WTC11 (cell line): Measurements from ENCODE around the gene WSB1. TPM values are rescaled to one million over a fixed set of nuclear protein-coding genes. Genes with fewer than 3 reads are reported as not detected.

Experiments used
- ATF1 ChIP-seq: sonication (generic); formaldehyde crosslinking; IDR thresholded peaks from 2 replicates; pipeline ENCODE4 v1.8.1; 2023; ENCODE audit warnings: mild to moderate bottlenecking, moderate library complexity, missing genetic modification reagents
- CBFB ChIP-seq: sonication (generic); formaldehyde crosslinking; IDR thresholded peaks from 2 replicates; pipeline ENCODE4 v1.8.1; 2022; ENCODE audit warnings: mild to moderate bottlenecking, low read depth, missing genetic modification reagents
- EMX1 ChIP-seq: fragments of 250-450 bp; sonication (Bioruptor Pico); IDR thresholded peaks from 2 replicates; pipeline ENCODE4 v1.8.0; 2021; ENCODE audit warnings: mild to moderate bottlenecking
- FOXJ3 ChIP-seq: sonication (generic); formaldehyde crosslinking; IDR thresholded peaks from 2 replicates; pipeline ENCODE4 v1.9.0; 2021; ENCODE audit warnings: missing genetic modification reagents, mild to moderate bottlenecking, borderline replicate concordance
- MYBL2 ChIP-seq: sonication (generic); formaldehyde crosslinking; IDR thresholded peaks from 2 replicates; pipeline ENCODE4 v1.8.1; 2023; ENCODE audit warnings: mild to moderate bottlenecking, moderate library complexity, missing genetic modification reagents
- NFATC4 ChIP-seq: fragments of 250-450 bp; sonication (Bioruptor Pico); IDR thresholded peaks from 2 replicates; pipeline ENCODE4 v1.9.0; 2021; ENCODE audit warnings: mild to moderate bottlenecking
- SOX15 ChIP-seq: fragments of 250-450 bp; sonication (Bioruptor Pico); IDR thresholded peaks from 2 replicates; pipeline ENCODE4 v1.9.0; 2021; ENCODE audit warnings: mild to moderate bottlenecking
- ZNF232 ChIP-seq: sonication (generic); formaldehyde crosslinking; IDR thresholded peaks from 2 replicates; pipeline ENCODE4 v1.8.0; 2022; ENCODE audit warnings: mild to moderate bottlenecking, missing genetic modification reagents
- ZNF263 ChIP-seq: sonication (generic); formaldehyde crosslinking; IDR thresholded peaks from 2 replicates; pipeline ENCODE4 v1.8.1; 2022; ENCODE audit warnings: low read depth, mild to moderate bottlenecking, moderate library complexity, missing genetic modification reagents
- ZNF317 ChIP-seq: sonication (generic); formaldehyde crosslinking; IDR thresholded peaks from 2 replicates; pipeline ENCODE4 v1.8.1; 2023; ENCODE audit warnings: low read depth, mild to moderate bottlenecking, moderate library complexity, missing genetic modification reagents, borderline replicate concordance
- total RNA-seq: library from RNA; stranded (reverse); gene quantifications from 3 replicates; pipeline ENCODE4 v1.2.3, GENCODE V29; 2021
- TF ChIP-seq, protein P1 (sequence below): sonication (generic); formaldehyde crosslinking; conservative IDR thresholded peaks from 2 replicates; pipeline ENCODE4 v1.8.1; 2023; ENCODE audit warnings: mild to moderate bottlenecking, low read depth, missing genetic modification reagents, moderate library complexity
- TF ChIP-seq, protein P2 (sequence below): sonication (generic); formaldehyde crosslinking; IDR thresholded peaks from 2 replicates; pipeline ENCODE4 v1.8.0; 2023; ENCODE audit warnings: missing genetic modification reagents
- TF ChIP-seq, protein P3 (sequence below): sonication (generic); formaldehyde crosslinking; IDR thresholded peaks from 2 replicates; pipeline ENCODE4 v1.8.1; 2022; ENCODE audit warnings: missing genetic modification reagents, borderline replicate concordance
- TF ChIP-seq, protein P4 (sequence below): fragments of 250-450 bp; sonication (Bioruptor Pico); IDR thresholded peaks from 2 replicates; pipeline ENCODE4 v1.9.0; 2021; ENCODE audit warnings: moderate library complexity, mild to moderate bottlenecking, inconsistent platforms, borderline replicate concordance
- TF ChIP-seq, protein P5 (sequence below): sonication (generic); formaldehyde crosslinking; IDR thresholded peaks from 2 replicates; pipeline ENCODE4 v1.8.1; 2023; ENCODE audit warnings: mild to moderate bottlenecking, missing genetic modification reagents, moderate library complexity
- TF ChIP-seq, protein P6 (sequence below): sonication (generic); formaldehyde crosslinking; IDR thresholded peaks from 2 replicates; pipeline ENCODE4 v1.8.1; 2022; ENCODE audit warnings: low read depth, missing genetic modification reagents, borderline replicate concordance
- TF ChIP-seq, protein P7 (sequence below): sonication (generic); formaldehyde crosslinking; IDR thresholded peaks from 2 replicates; pipeline ENCODE4 v1.8.0; 2023; ENCODE audit warnings: missing genetic modification reagents, mild to moderate bottlenecking, borderline replicate concordance
- TF ChIP-seq, protein P8 (sequence below): fragments of 250-450 bp; sonication (Bioruptor Pico); IDR thresholded peaks from 2 replicates; pipeline ENCODE4 v2.1.2; 2022; ENCODE audit warnings: mild to moderate bottlenecking, moderate library complexity
- TF ChIP-seq, protein P9 (sequence below): sonication (generic); formaldehyde crosslinking; IDR thresholded peaks from 2 replicates; pipeline ENCODE4 v1.8.0; 2022; ENCODE audit warnings: mild to moderate bottlenecking, missing genetic modification reagents
- TF ChIP-seq, protein P10 (sequence below): sonication (generic); formaldehyde crosslinking; IDR thresholded peaks from 2 replicates; pipeline ENCODE4 v1.8.0; 2023; ENCODE audit warnings: mild to moderate bottlenecking, missing genetic modification reagents

WSB1 gene
- total RNA-seq, 1 experiment from 2014 or later = 167 TPM

DNA sequence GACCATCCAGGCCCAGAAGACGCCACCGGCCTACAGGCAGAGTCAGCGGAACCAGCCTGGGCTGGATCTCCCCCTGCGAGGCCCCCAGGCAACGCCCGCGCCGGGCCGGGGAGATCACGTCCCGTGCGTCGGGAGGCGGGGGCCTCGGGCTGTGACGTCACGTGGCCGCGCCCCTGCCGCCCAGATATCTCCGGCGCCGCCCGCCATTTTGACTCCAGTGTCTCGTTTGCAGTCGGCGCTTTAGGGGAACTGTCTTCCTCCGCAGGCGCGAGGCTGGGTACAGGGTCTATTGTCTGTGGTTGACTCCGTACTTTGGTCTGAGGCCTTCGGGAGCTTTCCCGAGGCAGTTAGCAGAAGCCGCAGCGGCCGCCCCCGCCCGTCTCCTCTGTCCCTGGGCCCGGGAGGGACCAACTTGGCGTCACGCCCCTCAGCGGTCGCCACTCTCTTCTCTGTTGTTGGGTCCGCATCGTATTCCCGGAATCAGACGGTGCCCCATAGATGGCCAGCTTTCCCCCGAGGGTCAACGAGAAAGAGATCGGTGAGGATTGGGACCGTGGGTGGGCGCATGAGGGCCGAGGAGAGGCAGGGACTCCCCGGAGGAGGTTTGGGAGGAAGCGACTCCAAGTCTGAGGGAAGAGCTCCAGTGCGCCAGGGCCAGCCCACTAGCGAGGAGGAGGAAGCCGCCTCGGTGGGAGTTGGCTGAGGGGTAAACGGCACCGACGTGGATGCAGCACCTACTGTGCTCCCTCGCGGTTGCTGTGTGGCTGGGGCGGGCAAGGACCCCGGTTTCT, at the start of gene WSB1 (continued):
- TF ChIP-seq, protein P1, sequence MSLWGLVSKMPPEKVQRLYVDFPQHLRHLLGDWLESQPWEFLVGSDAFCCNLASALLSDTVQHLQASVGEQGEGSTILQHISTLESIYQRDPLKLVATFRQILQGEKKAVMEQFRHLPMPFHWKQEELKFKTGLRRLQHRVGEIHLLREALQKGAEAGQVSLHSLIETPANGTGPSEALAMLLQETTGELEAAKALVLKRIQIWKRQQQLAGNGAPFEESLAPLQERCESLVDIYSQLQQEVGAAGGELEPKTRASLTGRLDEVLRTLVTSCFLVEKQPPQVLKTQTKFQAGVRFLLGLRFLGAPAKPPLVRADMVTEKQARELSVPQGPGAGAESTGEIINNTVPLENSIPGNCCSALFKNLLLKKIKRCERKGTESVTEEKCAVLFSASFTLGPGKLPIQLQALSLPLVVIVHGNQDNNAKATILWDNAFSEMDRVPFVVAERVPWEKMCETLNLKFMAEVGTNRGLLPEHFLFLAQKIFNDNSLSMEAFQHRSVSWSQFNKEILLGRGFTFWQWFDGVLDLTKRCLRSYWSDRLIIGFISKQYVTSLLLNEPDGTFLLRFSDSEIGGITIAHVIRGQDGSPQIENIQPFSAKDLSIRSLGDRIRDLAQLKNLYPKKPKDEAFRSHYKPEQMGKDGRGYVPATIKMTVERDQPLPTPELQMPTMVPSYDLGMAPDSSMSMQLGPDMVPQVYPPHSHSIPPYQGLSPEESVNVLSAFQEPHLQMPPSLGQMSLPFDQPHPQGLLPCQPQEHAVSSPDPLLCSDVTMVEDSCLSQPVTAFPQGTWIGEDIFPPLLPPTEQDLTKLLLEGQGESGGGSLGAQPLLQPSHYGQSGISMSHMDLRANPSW (CRISPR knock-in tag) = no peak
- TF ChIP-seq ZNF317 (CRISPR knock-in tag) = no peak
- TF ChIP-seq, protein P2, sequence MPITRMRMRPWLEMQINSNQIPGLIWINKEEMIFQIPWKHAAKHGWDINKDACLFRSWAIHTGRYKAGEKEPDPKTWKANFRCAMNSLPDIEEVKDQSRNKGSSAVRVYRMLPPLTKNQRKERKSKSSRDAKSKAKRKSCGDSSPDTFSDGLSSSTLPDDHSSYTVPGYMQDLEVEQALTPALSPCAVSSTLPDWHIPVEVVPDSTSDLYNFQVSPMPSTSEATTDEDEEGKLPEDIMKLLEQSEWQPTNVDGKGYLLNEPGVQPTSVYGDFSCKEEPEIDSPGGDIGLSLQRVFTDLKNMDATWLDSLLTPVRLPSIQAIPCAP (CRISPR knock-in tag) = peak; percentile 62; the same call in 1 of the 2 replicates
- TF ChIP-seq NFATC4 (CRISPR knock-in tag) = no peak
- TF ChIP-seq, protein P3, sequence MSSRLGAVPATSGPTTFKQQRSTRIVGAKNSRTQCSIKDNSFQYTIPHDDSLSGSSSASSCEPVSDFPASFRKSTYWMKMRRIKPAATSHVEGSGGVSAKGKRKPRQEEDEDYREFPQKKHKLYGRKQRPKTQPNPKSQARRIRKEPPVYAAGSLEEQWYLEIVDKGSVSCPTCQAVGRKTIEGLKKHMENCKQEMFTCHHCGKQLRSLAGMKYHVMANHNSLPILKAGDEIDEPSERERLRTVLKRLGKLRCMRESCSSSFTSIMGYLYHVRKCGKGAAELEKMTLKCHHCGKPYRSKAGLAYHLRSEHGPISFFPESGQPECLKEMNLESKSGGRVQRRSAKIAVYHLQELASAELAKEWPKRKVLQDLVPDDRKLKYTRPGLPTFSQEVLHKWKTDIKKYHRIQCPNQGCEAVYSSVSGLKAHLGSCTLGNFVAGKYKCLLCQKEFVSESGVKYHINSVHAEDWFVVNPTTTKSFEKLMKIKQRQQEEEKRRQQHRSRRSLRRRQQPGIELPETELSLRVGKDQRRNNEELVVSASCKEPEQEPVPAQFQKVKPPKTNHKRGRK (CRISPR knock-in tag) = no peak
- TF ChIP-seq, protein P4, sequence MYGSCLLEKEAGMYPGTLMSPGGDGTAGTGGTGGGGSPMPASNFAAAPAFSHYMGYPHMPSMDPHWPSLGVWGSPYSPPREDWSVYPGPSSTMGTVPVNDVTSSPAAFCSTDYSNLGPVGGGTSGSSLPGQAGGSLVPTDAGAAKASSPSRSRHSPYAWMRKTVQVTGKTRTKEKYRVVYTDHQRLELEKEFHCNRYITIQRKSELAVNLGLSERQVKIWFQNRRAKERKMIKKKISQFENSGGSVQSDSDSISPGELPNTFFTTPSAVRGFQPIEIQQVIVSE (CRISPR knock-in tag) = no peak
- 0 out of 2 replicates have a peak, but pooled peaks have one; percentile 36 for TF ChIP-seq ZNF263 (CRISPR knock-in tag)
- TF ChIP-seq, protein P5, sequence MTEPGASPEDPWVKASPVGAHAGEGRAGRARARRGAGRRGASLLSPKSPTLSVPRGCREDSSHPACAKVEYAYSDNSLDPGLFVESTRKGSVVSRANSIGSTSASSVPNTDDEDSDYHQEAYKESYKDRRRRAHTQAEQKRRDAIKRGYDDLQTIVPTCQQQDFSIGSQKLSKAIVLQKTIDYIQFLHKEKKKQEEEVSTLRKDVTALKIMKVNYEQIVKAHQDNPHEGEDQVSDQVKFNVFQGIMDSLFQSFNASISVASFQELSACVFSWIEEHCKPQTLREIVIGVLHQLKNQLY (CRISPR knock-in tag) = no peak
- TF ChIP-seq, protein P6, sequence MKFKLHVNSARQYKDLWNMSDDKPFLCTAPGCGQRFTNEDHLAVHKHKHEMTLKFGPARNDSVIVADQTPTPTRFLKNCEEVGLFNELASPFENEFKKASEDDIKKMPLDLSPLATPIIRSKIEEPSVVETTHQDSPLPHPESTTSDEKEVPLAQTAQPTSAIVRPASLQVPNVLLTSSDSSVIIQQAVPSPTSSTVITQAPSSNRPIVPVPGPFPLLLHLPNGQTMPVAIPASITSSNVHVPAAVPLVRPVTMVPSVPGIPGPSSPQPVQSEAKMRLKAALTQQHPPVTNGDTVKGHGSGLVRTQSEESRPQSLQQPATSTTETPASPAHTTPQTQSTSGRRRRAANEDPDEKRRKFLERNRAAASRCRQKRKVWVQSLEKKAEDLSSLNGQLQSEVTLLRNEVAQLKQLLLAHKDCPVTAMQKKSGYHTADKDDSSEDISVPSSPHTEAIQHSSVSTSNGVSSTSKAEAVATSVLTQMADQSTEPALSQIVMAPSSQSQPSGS (CRISPR knock-in tag) = no peak
- TF ChIP-seq MYBL2 (CRISPR knock-in tag) = peak; percentile 75; the same call in 1 of the 2 replicates
- TF ChIP-seq, protein P7, sequence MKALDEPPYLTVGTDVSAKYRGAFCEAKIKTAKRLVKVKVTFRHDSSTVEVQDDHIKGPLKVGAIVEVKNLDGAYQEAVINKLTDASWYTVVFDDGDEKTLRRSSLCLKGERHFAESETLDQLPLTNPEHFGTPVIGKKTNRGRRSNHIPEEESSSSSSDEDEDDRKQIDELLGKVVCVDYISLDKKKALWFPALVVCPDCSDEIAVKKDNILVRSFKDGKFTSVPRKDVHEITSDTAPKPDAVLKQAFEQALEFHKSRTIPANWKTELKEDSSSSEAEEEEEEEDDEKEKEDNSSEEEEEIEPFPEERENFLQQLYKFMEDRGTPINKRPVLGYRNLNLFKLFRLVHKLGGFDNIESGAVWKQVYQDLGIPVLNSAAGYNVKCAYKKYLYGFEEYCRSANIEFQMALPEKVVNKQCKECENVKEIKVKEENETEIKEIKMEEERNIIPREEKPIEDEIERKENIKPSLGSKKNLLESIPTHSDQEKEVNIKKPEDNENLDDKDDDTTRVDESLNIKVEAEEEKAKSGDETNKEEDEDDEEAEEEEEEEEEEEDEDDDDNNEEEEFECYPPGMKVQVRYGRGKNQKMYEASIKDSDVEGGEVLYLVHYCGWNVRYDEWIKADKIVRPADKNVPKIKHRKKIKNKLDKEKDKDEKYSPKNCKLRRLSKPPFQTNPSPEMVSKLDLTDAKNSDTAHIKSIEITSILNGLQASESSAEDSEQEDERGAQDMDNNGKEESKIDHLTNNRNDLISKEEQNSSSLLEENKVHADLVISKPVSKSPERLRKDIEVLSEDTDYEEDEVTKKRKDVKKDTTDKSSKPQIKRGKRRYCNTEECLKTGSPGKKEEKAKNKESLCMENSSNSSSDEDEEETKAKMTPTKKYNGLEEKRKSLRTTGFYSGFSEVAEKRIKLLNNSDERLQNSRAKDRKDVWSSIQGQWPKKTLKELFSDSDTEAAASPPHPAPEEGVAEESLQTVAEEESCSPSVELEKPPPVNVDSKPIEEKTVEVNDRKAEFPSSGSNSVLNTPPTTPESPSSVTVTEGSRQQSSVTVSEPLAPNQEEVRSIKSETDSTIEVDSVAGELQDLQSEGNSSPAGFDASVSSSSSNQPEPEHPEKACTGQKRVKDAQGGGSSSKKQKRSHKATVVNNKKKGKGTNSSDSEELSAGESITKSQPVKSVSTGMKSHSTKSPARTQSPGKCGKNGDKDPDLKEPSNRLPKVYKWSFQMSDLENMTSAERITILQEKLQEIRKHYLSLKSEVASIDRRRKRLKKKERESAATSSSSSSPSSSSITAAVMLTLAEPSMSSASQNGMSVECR (CRISPR knock-in tag) = peak; percentile 40; the same call in 1 of the 2 replicates
- TF ChIP-seq, protein P8, sequence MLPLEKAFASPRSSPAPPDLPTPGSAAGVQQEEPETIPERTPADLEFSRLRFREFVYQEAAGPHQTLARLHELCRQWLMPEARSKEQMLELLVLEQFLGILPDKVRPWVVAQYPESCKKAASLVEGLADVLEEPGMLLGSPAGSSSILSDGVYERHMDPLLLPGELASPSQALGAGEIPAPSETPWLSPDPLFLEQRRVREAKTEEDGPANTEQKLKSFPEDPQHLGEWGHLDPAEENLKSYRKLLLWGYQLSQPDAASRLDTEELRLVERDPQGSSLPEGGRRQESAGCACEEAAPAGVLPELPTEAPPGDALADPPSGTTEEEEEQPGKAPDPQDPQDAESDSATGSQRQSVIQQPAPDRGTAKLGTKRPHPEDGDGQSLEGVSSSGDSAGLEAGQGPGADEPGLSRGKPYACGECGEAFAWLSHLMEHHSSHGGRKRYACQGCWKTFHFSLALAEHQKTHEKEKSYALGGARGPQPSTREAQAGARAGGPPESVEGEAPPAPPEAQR = no peak
- TF ChIP-seq EMX1 = no peak
- TF ChIP-seq, protein P9, sequence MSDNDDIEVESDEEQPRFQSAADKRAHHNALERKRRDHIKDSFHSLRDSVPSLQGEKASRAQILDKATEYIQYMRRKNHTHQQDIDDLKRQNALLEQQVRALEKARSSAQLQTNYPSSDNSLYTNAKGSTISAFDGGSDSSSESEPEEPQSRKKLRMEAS (CRISPR knock-in tag) = peak; percentile 47
- TF ChIP-seq, protein P10, sequence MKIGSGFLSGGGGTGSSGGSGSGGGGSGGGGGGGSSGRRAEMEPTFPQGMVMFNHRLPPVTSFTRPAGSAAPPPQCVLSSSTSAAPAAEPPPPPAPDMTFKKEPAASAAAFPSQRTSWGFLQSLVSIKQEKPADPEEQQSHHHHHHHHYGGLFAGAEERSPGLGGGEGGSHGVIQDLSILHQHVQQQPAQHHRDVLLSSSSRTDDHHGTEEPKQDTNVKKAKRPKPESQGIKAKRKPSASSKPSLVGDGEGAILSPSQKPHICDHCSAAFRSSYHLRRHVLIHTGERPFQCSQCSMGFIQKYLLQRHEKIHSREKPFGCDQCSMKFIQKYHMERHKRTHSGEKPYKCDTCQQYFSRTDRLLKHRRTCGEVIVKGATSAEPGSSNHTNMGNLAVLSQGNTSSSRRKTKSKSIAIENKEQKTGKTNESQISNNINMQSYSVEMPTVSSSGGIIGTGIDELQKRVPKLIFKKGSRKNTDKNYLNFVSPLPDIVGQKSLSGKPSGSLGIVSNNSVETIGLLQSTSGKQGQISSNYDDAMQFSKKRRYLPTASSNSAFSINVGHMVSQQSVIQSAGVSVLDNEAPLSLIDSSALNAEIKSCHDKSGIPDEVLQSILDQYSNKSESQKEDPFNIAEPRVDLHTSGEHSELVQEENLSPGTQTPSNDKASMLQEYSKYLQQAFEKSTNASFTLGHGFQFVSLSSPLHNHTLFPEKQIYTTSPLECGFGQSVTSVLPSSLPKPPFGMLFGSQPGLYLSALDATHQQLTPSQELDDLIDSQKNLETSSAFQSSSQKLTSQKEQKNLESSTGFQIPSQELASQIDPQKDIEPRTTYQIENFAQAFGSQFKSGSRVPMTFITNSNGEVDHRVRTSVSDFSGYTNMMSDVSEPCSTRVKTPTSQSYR (CRISPR knock-in tag) = no peak
- no peak for TF ChIP-seq FOXJ3
- TF ChIP-seq ZNF232 (CRISPR knock-in tag) = no peak
- TF ChIP-seq ATF1 (CRISPR knock-in tag) = no peak
- no peak for TF ChIP-seq CBFB (CRISPR knock-in tag)
- TF ChIP-seq SOX15 (CRISPR knock-in tag) = no peak
